GM12892 (cell line): ENCODE data around the gene LDB3.

ENCODE experiments used
- POLR2A ChIP-seq: IDR thresholded peaks from 2 replicates; pipeline ENCODE4 v1.6.1; 2011; ENCODE audit warnings: low read depth, low read length, control low read depth
- TAF1 ChIP-seq: IDR thresholded peaks from 2 replicates; pipeline ENCODE4 v1.6.1; 2011; ENCODE audit warnings: low read depth, mild to moderate bottlenecking, control low read depth, low read length, borderline replicate concordance

DNA sequence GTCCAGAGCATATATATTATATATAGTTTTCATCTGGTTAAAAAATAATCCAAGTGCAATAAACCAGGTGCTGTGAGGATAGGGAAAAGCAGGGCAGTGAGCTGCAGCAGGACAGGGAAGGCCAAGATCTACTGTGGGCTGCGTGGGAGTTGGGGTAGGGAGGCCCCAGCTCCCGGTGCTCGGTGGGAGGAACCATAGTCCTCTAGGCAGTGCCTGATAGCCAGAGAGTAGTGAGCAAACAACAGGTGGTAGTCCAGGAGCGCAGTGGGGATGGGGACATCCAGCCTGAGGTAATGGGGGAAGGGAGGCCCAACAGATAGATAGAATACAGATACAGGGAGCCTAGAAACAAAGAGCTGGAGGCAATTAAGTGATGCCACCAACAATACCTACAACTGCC lies 84.0 kb downstream of the LDB3 start:
- TF ChIP-seq TAF1 = no peak
- TF ChIP-seq POLR2A = no peak
